HG02943 (cell line): Measurements from ENCODE around the gene OR7C1.
"Not testable (repeated sequence)": the region's sequence is repeated elsewhere in the genome, so short reads cannot be mapped to it uniquely, and the experiment has no call there.

Source experiments
- ATAC-seq: cut with Tn5 transposase; IDR thresholded peaks from one replicate; pipeline ENCODE4 v1.9.1; 2021; ENCODE audit warnings: mild to moderate bottlenecking, low read depth, moderate library complexity; ENCODE audit not compliant: unreplicated experiment

OR7C1 gene

DNA sequence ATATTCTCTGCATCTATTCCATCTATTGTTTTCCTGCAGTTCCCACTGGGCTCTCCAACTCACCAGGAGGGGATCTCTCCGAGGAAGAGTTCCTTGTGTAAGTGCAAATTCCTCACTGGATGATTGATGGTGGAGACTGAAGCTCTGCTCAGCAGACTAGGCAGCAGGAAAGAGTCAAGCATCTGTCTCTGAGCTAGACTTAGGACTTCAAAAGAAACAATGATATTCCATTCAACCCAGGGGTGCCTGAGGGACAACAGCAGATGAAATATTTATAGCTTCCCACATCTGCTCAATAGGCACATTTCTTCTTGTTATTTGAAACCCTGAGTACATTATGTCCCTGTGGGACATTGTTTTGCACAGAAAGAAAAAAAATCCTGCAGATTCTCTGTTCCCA, at the start of gene OR7C1, which contains the start of gene OR7A5:
TSS of gene OR7C1 (minus strand) at position 175 of the 400 bp plus-strand sequence. CDS start 35,049 bp downstream, outside the sequence.
TSS of gene OR7A5 (minus strand) at position 175 of the 400 bp plus-strand sequence. CDS start 6,944 bp downstream, outside the sequence.
- ATAC-seq = no peak

DNA sequence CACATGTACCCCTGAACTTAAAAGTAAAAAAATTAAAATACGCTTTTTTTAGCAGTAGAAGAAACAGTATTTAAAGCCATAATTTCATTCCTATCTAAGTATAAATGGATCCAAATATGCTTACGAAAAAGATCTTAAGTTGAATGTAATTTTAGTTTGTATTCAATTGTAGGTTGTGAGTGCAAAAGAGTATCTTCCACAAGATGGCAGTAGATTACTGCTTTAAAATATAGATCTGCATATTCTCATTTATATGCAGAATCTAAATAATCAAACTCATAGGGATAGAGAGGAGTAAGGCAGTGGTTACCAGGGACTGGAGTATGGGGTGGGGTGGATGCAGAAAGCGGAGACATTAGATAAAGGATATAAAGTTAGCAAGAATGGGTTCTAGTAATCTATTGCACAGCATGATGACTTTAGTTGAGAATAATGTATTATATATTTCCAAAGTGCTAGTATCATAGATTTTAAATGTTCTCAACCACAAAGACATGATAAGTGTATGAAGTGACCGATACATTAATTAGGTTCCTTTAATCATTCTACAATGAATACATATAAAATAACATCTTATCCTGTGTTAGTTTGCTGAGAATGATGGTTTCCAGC, 36.7 kb upstream of the OR7C1 start:
- no peak for ATAC-seq

DNA sequence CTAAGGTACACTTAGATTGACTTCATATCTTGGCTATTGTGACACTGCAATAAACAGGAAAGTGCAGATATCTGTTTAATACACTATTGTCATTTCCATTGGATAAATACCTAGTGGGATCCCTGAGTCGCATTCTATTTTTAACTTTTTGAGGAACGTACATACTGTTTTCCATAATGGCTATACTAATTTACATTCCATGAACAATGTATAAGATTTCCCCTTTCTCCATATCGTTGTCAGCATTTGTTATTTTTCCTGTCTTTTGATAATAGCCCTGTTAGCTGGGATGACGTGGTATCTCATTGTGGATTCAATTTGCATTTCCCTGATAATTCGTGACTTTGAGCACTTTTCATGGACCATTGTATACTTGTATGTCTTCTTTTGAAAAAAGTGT, 33.5 kb upstream of the OR7C1 start:
- no peak for ATAC-seq

DNA sequence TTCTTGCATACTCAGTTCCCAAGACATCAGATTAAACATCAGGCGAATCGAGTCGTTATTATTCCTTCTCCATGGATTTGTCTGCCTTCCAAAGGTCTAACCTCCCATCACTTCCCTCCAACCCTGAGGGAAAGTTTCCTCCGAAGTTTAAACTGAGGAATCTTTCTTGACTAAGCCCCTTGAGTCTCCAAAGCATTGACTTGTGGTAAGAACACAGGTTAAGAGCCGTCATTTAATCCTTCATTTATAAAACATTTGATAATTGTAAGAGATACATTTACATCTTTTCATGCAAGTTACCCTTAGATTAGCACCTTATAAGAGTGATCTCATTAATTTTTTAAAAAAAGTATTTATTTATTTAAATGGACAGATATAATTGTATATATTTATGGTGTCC, 13.8 kb upstream of the OR7C1 start, which contains the start of gene OR7A10:
TSS of gene OR7A10 (minus strand) at position 101 of the 400 bp plus-strand sequence. CDS start 7,045 bp downstream, outside the sequence.
- ATAC-seq = no peak

DNA sequence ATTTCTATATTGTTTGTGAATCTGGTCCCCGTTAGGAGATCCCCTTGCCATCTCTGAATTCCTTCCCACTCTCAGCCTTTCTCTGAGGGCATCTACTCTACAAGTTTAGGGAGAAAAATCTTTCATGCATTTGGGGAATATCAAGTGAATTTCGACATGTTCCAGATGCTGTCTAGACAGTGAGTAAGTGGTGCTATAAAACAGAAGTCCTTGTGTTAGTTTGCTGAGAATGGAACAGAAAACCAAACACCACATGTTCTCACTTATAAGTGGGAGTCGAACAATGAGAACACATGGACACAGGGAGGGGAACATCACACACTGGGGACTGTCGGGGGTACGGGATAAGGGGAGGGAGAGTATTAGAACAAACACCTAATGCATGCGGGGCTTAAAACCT, 8.6 kb upstream of the OR7C1 start:
- no peak for ATAC-seq

DNA sequence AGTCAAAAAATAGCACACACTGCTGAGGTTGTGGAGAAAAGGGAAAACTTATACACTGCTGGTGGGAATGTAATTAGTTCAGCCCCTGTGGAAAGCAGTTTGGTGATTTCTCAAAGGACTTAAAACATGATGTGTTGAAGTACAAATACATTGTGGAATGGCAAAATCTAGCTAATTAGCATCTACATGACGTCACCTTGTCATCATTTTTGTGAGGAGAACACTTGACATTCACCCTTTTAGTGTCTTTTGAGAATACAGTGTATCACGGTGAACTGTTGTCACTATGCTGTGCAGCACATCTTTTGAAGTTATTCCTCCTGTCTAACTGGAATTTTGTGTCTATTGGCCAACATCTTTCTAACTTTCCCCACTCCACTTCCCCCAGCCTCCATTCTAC, 8.2 kb upstream of the OR7C1 start:
- ATAC-seq = no peak

DNA sequence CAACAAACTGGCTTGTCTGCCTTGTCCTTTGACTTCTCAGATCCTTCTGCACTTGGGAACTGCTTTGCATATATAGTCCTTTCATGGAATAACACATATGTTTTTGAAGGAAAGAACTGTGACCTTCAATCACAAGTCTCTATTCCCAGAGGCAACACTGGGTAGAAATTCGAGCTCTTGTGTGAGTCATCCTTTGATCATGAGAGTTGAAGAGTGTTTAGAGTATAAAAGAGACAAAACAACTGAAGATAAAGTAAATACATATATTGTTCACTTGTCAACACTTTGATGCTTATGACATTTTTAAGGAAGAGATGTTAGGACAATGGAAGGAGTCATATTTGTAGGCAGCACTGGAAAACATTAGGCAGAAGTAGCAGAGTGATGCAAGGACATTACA, 5.2 kb upstream of the OR7C1 start:
- no peak for ATAC-seq

DNA sequence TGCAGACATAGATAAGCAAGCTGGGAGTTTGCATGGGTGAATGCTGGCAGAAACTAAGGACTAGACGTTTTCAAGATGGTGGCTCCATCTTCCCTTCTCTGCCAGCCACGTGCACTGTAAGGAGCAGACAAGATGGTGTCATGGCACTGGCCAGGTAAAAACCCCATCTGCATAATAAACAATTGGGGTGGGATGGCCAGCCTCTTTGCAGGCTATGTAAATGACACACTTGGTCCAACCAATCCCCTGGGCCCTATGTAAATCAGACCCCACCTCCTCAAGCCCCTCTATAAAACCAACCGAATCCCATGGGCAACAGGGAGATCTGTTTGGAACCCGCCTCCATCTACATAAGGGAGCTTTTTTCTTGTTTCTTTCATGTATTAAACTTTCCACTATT, 2.4 kb upstream of the OR7C1 start:
- ATAC-seq = no peak

DNA sequence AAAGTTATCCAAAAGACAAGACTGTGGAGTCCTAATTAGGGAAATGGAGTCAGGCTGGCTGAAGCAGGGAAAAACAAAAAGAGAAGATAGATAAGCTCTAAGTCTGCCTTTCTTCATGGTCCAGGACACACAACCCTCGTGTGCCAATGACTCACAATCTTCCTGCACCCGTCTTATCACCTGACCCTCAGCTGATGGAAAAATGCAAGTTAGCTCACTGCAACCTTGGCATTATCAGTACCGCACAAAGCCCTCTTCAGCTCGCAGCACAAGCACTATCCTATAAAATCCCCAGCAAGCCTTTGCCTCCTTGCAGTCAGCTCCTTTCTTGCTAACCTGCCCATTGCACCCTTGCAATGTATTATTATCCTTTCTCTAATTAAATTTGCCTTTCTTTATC, 4.3 kb downstream of the OR7C1 start:
- no peak for ATAC-seq

DNA sequence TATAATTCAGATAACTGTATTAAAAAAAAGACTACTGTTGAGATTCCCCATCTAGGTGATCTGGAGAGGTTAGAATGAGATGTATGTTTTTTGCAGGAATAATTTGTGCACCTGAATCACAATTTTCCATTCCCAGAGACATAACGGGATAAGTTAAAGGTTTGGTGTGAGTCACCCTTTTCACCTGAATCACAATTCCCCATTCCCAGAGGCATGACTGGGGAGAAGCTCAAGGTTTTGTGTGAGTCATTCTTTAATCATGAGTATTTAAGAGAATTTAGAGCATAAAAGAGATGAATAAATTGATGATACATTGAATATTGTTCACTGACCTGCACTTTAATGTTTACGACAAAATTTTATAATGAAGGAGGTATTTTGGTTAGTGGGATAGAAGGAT, 9.0 kb downstream of the OR7C1 start:
- ATAC-seq = no peak

DNA sequence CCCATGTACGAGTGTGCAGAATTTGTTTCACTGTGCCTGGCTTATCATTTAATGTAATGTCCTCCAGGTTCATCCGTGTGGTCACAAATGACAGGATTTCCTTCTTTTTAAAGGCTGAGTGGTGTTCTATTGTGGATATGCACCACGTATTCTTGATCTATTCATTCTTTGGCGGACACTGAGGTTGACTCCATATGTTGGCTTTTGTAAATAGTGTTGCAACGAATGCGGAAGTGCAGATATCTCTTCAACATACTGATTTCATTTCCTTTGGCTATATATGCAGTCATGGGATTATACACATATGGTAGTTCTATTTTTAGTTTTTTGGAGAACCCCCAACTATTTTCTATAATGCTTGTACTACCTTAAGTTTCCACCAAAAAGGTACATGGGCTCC, 13.0 kb downstream of the OR7C1 start:
- ATAC-seq = no peak

DNA sequence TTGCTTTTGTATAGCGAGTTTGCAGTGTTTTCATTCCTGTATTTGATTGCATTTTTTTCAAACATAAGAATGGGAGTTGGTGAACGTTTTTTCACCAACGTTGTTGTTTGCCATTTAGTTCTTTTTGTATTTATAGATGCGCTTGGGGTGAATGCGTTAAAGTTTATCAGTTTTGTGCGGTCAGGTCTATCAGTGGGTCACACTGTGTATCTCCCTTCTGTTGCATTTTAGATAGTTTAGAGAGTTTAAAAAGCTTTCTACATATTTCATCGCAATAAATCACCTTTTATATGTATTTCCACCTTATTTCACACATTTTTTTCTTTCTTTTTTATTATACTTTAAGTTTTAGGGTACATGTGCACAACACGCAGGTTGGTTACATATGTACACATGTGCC, 16.4 kb downstream of the OR7C1 start:
- no peak for ATAC-seq

DNA sequence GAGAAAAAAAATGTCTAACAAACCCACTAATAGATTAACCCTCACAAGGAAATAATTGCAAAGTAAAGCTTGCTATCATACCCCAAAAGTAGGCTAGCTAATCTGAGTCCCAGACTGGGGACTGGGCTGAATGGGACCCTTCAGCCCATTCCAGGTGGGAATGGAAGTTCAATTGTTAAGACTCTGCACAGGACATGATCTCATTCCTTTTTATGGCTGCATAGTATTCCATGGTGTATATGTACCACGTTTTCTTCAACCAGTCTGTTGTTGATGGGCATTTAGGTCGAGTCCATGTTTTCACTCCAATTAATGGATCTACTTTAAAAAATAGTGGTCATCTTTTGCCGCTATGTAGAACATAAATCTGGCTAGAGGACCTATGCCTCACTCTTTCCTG, 17.9 kb downstream of the OR7C1 start:
- ATAC-seq = no peak

DNA sequence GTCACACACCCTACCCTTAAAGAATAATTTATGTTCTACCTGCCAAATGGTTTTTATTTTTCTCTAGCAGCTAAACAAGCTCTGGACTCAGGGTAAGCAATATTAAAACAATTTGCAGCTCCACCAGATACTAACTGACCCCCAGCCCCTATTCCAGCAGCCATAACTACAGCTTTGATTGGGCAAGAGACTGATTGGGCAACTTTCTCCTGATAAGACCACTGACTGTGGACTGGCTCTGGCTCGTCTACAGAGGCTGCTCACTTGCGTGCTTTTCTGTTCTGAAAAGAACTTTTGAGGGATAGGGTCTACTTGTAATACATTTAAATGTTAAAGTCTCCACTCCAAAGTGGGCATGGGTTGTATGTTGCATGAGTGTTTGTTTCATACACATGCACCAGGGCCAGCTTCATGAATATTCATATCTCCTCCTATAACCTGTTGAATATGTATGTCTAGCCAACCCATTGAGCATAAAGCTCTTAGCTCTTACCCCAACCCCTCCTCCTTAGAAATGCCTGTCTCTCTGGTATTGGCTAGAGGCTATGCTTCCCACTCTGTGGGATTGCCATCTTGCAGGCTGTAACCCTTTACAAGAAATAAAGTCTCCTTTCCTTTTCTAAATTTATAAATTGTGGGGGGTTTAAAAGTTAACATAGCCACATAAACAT, 19.9 kb downstream of the OR7C1 start:
- no peak for ATAC-seq

DNA sequence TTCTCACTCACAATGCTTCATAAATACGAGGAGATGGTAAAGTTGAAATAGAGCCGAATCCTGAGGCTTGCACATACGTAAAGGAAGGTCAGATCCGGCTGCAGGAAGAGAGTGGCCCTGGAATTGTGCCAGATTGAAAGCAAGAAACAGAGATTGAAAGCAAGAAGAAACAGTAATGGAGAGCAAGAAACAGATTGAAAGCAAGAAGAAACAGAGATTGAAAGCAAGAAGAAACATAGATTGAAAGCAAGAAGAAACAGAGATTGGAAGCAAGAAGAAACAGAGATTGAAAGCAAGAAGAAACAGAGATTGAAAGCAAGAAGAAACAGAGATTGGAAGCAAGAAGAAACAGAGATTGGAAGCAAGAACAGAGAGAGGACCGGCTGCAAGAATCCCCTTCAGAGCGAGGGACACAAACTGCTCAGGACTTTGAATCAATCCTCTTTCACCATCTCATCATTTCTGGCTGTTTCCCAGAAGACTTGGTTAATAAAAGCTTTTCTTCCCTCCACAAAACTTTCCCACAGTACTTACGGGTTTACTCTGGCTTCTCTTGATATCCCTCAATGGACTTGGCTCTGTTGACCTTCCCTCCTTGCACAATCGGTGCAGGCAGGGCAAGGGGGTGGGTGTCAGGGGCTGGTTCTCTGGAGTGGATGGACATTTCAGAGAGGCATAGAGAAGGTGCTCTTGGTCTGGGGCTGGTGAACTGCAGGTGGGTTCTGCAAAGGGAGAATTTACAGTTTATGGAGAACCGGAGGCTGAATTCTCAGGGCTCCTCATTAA, 25.5 kb downstream of the OR7C1 start:
- ATAC-seq = no peak

DNA sequence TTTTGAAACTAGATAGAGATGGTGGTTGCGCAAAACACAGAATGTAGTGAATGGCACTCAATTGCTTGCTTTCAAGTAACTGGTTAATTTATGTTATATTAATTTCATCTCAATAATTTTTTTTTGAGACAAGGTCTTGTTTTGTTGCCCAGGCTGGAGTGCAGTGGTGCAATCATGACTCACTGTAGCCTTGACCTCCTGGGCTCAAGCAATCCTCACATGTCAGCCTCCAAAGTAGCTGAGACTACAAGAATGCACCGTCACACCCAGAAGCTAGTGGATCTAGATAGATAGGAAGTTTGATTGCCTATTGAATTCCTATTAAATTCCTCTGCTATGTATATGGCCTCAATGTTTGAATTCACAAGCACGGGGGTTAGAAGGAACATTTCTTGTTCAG, 30.2 kb downstream of the OR7C1 start:
- no peak for ATAC-seq

DNA sequence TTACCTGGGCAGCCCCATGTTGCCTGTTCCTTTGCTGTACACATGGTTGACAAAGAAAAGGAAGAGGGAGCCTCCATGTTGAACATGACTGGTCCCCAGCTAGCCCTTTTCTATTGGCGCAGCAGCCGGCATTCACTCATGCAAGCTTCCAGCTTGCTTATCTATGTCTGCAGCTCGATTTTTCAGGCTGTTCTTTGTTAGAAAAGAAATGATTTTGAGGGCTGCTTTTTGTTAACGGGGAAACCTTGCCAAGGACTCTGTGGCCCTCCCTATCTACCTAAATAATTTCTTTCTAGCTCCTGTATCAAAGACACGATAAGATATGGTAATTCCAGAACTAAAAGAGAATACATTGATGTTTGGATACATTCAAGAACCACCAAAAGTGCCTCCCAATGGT, 36.2 kb downstream of the OR7C1 start:
- ATAC-seq = no peak

DNA sequence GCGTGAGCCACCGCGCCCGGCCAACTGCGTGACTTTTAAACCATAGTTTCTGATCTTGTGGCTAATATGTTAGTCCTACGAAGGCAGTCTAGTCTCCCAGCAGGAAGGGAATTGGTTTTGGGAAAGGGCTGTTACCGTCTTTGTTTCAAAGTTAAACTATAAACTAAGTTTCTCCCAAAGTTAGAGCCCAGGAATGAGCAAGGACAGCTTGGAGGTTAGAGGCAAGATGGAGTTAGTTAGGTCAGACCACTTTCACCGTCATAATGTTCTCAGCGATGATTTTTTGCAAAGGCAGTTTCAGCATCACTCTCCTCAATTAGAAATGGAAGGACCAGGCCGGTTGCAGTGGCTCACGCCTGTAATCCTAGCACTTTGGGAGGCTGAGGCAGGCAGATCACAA, 39.0 kb downstream of the OR7C1 start:
- no peak for ATAC-seq

DNA sequence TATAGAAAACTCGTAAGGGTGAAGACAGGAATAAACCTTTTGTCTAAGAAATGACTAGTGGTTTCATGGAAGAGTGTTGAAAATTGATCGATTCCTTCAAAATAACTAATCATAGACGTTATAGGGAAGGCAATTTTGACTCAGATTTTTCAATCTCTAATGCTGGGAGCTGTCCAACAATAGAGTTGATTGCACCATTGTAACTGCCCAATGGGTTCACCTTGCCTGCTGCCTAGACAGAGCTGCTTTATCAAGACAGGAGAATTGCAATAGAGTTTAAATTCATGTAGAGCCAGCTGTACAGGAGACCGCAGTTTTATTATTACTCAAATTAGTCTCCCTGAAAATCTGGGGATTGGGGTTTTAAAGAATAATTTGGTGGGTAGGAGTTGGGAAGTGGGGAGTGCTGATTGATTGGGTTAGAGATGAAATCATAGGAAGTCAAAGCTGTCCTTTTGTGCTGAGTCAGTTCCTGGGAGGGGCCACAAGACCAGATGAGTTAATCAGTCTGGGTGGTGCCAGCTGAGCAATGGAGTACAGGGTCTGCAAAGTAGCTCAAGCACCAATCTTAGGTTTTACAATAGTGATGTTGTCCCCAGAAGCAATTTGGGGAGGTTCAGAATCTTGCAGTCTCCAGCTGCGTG, 39.8 kb downstream of the OR7C1 start:
- no peak for ATAC-seq

DNA sequence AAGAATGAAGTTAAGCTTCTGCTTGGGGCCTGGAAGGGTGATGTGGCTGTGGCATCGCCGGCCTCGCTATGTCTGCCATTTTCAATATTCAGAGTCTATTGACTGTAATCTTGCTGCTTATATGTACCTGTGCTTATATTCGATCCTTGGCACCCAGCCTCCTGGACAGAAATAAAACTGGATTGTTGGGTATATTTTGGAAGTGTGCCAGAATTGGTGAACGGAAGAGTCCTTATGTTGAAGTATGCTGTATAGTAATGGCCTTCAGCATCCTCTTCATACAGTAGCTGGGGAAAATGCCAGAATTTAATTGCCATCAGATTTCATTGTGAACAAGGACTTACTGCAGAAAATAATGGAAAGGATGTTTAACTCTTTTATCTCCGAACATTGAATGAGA, 42.7 kb downstream of the OR7C1 start:
- ATAC-seq = not testable (repeated sequence)

DNA sequence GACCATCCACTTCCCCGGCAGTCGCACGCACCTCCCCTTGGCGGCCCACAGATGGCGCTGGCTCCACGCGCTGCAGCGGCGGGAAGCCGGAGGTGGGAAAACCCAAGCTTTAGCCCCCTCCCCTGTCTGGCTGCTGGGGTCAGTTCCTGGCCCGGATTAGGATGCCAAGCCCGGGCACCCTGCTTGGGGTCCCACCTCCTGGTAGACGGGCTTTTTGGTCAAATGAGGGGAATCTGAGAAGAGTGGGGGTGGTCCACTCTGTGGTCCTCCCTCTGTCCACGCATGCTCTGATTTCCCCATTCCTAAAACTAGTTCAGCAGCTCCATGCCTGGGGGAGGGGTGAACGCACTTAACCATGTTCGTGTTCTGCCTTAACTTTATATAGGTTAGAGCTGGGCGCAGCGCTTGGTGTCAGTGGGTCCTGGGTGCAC, 48.5 kb downstream of the OR7C1 start:
- ATAC-seq = no peak
